IPS-18c (cell line): ENCODE measurements around the gene RASGRP4.
"Not testable (repeated sequence)": the region's sequence is repeated elsewhere in the genome, so short reads cannot be mapped to it uniquely, and the experiment has no call there.

Source experiments
- H3K4me3 ChIP-seq: 2 replicates; pipeline ENCODE4 v1.7.0; 2013; ENCODE audit warnings: low read depth, mild to moderate bottlenecking, low read length, moderate library complexity; ENCODE audit not compliant: insufficient read depth
- H3K9me3 ChIP-seq: one replicate; pipeline ENCODE4 v1.6.1; 2013; ENCODE audit warnings: mild to moderate bottlenecking, low read length, moderate library complexity; ENCODE audit not compliant: control insufficient read depth, insufficient read depth

Gene RASGRP4

GRCh38 chr19:38425810-38426466 lies at the start of gene RASGRP4:
Gene RASGRP4 (minus strand): TSS chr19:38426219. CDS start chr19:38426091, 128 bp downstream.
- Histone ChIP-seq H3K4me3 (no peak within 1 kb of the TSS), H3K9me3 (no peaks in the 10 kb centered on the region)

DNA sequence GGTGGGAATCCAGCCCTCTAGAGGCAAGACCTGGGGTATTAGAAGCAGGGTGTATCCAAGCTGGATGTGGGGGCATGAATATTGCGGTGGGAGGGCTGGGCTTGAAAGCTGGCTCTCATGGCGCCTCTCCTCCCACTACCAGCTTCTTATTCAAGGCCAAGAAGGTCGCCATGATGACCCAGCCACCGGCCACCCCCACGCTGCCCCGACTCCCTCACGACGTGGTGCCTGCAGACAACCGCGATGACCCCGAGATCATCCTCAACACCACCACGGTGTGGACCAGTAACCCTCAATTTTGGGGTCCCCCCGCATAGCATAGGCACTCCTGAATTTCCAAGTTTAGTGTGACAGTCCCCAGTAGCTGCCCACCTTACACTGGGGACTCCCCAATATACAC lies 49.2 kb upstream of the RASGRP4 start:
- no peak overlapping the region for H3K4me3 ChIP-seq
- H3K9me3 ChIP-seq, result no peaks in the 10 kb centered on the region

DNA sequence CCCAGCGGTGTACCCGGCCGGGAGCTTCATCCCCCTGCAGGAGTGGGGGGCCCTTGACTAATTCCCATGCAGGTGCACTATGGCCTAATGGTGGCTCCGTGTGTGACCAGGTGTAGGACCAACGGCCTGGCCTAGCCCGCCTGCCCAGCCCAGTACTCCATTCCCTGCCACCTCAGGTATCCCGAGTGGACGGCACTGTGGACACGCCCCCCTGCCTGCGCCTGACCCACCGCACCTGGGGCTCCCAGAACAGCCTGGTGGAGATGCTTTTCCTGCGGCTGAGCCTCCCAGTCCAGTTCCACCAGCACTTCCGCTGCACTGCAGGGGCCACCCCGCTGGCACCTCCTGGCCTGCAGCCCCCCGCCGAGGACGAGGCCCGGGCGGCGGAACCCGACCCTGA lies 47.2 kb upstream of the RASGRP4 start:
- H3K4me3 ChIP-seq, result no peak overlapping the region
- H3K9me3 ChIP-seq, result no peaks in the 10 kb centered on the region

- not testable (repeated sequence) for H3K4me3 ChIP-seq, H3K9me3 ChIP-seq
Measured at GRCh38 chr19:38472725-38473124, 46.7 kb upstream of the RASGRP4 start.

GRCh38 chr19:38470788-38471480 lies 44.9 kb upstream of the RASGRP4 start:
- H3K9me3 ChIP-seq, result peaks cover 4% of the 10 kb centered on the region
- H3K4me3 ChIP-seq, result no peak overlapping the region

GRCh38 chr19:38469151-38469550 lies 43.1 kb upstream of the RASGRP4 start:
- no peak overlapping the region for H3K4me3 ChIP-seq

DNA sequence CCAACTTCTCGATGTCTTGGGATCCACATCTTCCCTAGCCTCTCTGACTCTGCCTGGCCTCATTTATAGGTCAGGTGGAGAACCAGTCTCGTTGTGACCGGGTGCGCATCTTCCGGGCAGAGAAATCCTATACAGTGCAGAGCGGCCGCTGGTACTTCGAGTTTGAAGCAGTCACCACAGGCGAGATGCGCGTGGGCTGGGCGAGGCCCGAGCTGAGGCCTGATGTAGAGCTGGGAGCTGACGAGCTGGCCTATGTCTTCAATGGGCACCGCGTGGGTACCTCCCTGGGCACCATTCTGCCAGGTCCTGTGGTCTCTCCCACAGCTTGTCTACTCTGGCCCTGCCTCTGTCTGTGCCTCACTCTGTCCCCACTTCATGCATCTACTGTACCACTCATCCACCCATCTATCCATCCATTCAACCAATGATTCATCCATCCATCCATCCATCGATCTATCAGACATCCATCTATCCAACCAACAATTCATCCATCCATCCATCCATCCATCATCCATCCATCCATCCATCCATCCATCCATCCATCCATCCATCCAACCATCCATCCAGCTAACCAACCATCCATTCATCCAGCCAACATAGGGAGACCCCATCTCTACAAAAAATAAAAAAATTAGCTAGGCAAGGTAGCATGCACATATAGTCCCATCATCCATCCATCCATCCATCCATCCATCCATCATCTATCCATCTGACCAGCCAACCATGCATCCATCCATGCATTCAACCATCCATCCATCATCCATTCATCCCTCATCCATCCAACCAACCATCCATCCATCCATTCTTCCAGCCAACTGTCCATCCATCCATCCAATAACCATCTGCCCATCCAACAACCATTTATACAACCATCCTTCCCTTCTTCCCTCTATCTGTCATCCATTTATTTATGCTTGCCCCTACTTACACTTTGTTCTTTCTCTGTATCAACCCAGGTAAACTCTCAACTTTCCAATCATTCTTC lies 41.8 kb upstream of the RASGRP4 start:
- Histone ChIP-seq H3K9me3 (peaks cover 4% of the 10 kb centered on the region), H3K4me3 (no peak overlapping the region)

More at GRCh38 chr19:38469151-38469550, 43.1 kb upstream of the RASGRP4 start:
- peaks cover 4% of the 10 kb centered on the region for H3K9me3 ChIP-seq

- Histone ChIP-seq H3K4me3 (no peak overlapping the region), H3K9me3 (peaks cover 4% of the 10 kb centered on the region)
Measured at GRCh38 chr19:38466050-38466449, 40.0 kb upstream of the RASGRP4 start.

DNA sequence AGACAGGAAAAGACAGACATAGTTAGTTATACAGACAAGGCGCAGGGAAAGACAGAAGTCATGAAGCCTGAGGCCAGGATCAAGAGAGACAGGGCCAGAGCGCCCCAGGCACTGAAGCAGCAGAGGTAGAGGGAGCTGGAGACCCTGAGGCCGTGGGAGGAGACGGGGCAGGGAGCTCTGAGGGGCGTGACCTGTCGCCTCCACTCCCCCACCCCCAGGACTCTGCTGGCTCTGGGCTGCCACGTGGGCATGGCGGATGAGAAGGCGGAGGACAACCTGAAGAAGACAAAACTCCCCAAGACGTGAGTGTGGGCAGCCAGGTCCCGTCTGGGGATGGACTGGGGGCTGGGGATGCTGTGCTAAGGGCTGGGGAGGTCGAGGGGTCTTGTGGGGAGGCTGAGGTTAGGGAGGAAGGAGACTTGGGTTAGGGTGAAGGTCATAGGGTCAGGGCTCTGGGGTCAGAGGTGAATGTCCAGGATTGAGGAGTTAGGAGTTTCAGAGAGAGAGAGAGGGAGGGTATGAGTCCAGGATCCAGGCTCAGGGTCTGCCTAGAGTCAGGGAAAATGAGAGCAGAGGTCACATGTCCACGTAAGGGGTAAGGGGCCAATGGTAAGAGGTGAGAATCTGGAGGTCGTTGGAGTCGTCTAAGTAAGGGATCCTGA lies 38.5 kb upstream of the RASGRP4 start:
- no peak overlapping the region for H3K4me3 ChIP-seq
- peaks cover 4% of the 10 kb centered on the region for H3K9me3 ChIP-seq

- Histone ChIP-seq H3K9me3 (peaks cover 4% of the 10 kb centered on the region), H3K4me3 (no peak overlapping the region)
Measured at GRCh38 chr19:38463365-38463764, 37.3 kb upstream of the RASGRP4 start.

DNA sequence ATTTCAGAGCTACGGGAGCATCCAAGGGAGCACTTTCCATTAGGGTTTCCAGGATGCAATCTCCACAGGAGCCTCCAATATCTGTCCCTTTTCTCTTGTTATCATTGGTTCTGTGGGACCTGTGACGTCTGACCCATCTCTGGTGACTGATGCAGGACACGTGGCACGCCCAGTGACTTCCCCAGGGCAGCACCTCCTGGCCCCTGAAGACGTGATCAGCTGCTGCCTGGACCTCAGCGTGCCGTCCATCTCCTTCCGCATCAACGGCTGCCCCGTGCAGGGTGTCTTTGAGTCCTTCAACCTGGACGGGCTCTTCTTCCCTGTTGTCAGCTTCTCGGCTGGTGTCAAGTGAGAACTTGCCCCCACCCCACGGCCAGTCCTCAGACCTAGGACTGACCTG lies 33.0 kb upstream of the RASGRP4 start:
- H3K4me3 ChIP-seq, result no peak overlapping the region
- no peaks in the 10 kb centered on the region for H3K9me3 ChIP-seq

GRCh38 chr19:38457690-38458405 lies 31.8 kb upstream of the RASGRP4 start:
- H3K4me3 ChIP-seq, result no peak overlapping the region
- no peaks in the 10 kb centered on the region for H3K9me3 ChIP-seq

DNA sequence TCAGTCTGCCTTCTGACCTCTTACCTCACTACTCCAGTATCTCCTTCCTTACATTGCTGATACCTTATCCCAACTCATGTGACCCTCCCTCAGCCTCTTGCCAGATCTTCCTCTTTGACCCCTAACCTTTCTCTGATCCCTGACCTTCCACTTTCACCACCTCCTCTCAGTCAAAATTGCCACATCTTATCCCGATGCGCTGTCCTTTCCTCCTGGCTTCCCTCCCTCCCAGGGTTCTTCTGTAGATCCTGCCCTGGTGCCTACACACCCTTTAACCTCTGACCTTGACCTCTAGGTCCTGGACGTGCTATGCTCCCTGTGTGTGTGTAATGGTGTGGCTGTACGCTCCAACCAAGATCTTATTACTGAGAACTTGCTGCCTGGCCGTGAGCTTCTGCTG lies 31.2 kb upstream of the RASGRP4 start:
- H3K9me3 ChIP-seq, result no peaks in the 10 kb centered on the region
- no peak overlapping the region for H3K4me3 ChIP-seq

DNA sequence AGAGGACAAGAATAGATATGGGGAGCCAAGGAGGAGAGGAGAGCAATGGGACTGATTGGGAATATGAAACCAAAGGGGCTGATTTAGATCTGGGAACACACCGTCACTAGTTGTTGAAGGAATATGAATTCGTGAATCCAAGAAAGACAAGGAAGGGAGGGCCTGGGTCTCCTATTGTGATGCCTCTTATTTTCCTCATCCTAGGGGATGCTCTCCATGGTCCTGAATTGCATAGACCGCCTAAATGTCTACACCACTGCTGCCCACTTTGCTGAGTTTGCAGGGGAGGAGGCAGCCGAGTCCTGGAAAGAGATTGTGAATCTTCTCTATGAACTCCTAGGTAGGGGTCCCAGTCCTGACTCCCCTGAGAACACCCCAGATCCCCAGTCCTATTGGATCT lies 29.0 kb upstream of the RASGRP4 start:
- Histone ChIP-seq H3K4me3 (no peak overlapping the region), H3K9me3 (no peaks in the 10 kb centered on the region)

DNA sequence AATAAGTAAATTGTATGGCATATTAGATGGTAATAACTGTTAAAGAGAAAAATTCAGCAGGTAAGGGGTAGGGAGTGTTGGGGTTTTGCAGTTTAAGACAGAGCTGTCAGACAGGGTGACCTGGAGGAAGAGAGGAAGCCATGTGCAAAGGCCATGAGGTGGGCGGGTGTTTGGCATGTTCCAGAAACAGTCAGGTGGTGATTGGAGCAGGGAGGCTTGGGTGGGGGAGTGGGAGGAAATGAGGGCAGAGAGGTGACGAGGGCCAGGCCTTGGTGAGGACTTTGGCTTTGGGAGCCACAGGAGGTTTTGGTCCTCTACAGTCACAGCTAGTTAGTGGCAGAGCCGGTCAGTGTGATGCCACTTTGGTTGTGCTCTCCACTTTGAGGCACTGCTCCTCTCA lies 27.6 kb upstream of the RASGRP4 start:
- no peak overlapping the region for H3K4me3 ChIP-seq
- no peaks in the 10 kb centered on the region for H3K9me3 ChIP-seq

GRCh38 chr19:38452430-38453366 lies 26.7 kb upstream of the RASGRP4 start:
- 0 out of 2 replicates have a peak overlapping the region, but pooled peaks have one; percentile 20 for H3K4me3 ChIP-seq

More at GRCh38 chr19:38452430-38453366, 26.7 kb upstream of the RASGRP4 start:
- no peaks in the 10 kb centered on the region for H3K9me3 ChIP-seq
